ENCODE data around the gene GCAT.

GCAT gene

GRCh38 chr22:37807410-37808293, at the start of gene GCAT:
GCAT (plus strand) TSS chr22:37807934; CDS start chr22:37807968, 34 bp downstream.
- peak within 1 kb of the TSS; percentile 79 for H3K4me3 ChIP-seq (ENCODE audit: low read length)
- no peak for TF ChIP-seq CTCF (IDR thresholded peaks at IDR 0.05; ENCODE audit: insufficient read depth, low read depth, low read length, missing control alignments)
- DNase-seq (ENCODE audit: low read depth) = peak; percentile 99

GRCh38 chr22:37758694-37759093, 49.0 kb upstream of the GCAT start:
- H3K4me3 ChIP-seq (ENCODE audit: low read length) = no peak overlapping the region
- no peak for TF ChIP-seq CTCF (IDR thresholded peaks at IDR 0.05; ENCODE audit: insufficient read depth, low read depth, low read length, missing control alignments)
- no peak for DNase-seq (ENCODE audit: low read depth)

GRCh38 chr22:37759281-37759680, 48.5 kb upstream of the GCAT start:
- no peak for TF ChIP-seq CTCF (IDR thresholded peaks at IDR 0.05; ENCODE audit: insufficient read depth, low read depth, low read length, missing control alignments)
- no peak overlapping the region for H3K4me3 ChIP-seq (ENCODE audit: low read length)
- no peak for DNase-seq (ENCODE audit: low read depth)

GRCh38 chr22:37760152-37760551, 47.6 kb upstream of the GCAT start:
- no peak for DNase-seq (ENCODE audit: low read depth)
- no peak overlapping the region for H3K4me3 ChIP-seq (ENCODE audit: low read length)
- no peak for TF ChIP-seq CTCF (IDR thresholded peaks at IDR 0.05; ENCODE audit: insufficient read depth, low read depth, low read length, missing control alignments)

- peak; percentile 39 for DNase-seq (ENCODE audit: low read depth)
- no peak overlapping the region for H3K4me3 ChIP-seq (ENCODE audit: low read length)
- no peak for TF ChIP-seq CTCF (IDR thresholded peaks at IDR 0.05; ENCODE audit: insufficient read depth, low read depth, low read length, missing control alignments)
These were observed 45.3 kb upstream of the GCAT start for GRCh38 chr22:37762389-37762836.

- TF ChIP-seq CTCF (IDR thresholded peaks at IDR 0.05; ENCODE audit: insufficient read depth, low read depth, low read length, missing control alignments) = no peak
- DNase-seq (ENCODE audit: low read depth) = no peak
- no peak overlapping the region for H3K4me3 ChIP-seq (ENCODE audit: low read length)
These were observed 44.7 kb upstream of the GCAT start for GRCh38 chr22:37763012-37763411.

Measured in epithelial cell of esophagus (primary cell).